A673 (cell line): ENCODE measurements around the gene MVB12A. TPM values are rescaled to one million over a fixed set of nuclear protein-coding genes. Genes with fewer than 3 reads are reported as not detected.
A peak's percentile ranks its signal among the peaks of the same experiment; 100 is the strongest.

Source experiments
- BruUV-seq: library from RNA; stranded (reverse); fragments of 400-500 nt; replicated peaks from 2 replicates; lab custom pipeline; 2021; lab: Mats Ljungman, UMichigan
- CTCF ChIA-PET: fragments of 300-600 bp; sonication (Branson Sonifier 250); formaldehyde crosslinking; loops from one replicate; lab custom pipeline; 2022; ENCODE audit warnings: antibody characterized with exemption; lab: Charles Lee
- POLR2A ChIA-PET: fragments of 300-600 bp; sonication (Branson Sonifier 250); formaldehyde crosslinking; loops from one replicate; lab custom pipeline; 2022; ENCODE audit warnings: antibody characterized with exemption; ENCODE audit not compliant: low non-redundant PET; lab: Charles Lee
- DNase-seq: peaks from one replicate; pipeline ENCODE4 v3.0.0-alpha.2; 2015; ENCODE audit warnings: low spot score
- H3K27ac ChIP-seq: fragments of 200-600 bp; sonication (generic); 2 replicates; pipeline ENCODE4 v1.5.1; 2016; ENCODE audit warnings: mixed run types, low read depth, mild to moderate bottlenecking, mixed read lengths, antibody characterized with exemption, low read length; ENCODE audit not compliant: poor library complexity, severe bottlenecking
- H3K27me3 ChIP-seq: fragments of 200-600 bp; sonication (generic); replicated peaks from 2 replicates; pipeline ENCODE4 v1.6.1; 2017; ENCODE audit warnings: mixed run types, low read depth, mild to moderate bottlenecking, mixed read lengths, antibody characterized with exemption, low read length; ENCODE audit not compliant: insufficient read depth, poor library complexity
- H3K36me3 ChIP-seq: fragments of 200-600 bp; sonication (generic); 2 replicates; pipeline ENCODE4 v1.6.1; 2016; ENCODE audit warnings: mixed run types, mild to moderate bottlenecking, mixed read lengths, antibody characterized with exemption, low read length; ENCODE audit not compliant: insufficient read depth, poor library complexity, severe bottlenecking
- H3K4me1 ChIP-seq: fragments of 200-600 bp; sonication (generic); 2 replicates; pipeline ENCODE4 v1.6.1; 2017; ENCODE audit warnings: mixed run types, mild to moderate bottlenecking, mixed read lengths, antibody characterized with exemption, low read length; ENCODE audit not compliant: insufficient read depth, poor library complexity, severe bottlenecking
- H3K4me3 ChIP-seq: fragments of 200-600 bp; sonication (generic); 2 replicates; pipeline ENCODE4 v1.5.1; 2016; ENCODE audit warnings: low read depth, mixed run types, mild to moderate bottlenecking, mixed read lengths, low read length; ENCODE audit not compliant: poor library complexity, severe bottlenecking
- H3K9me3 ChIP-seq: fragments of 200-600 bp; sonication (generic); 2 replicates; pipeline ENCODE4 v1.6.1; 2016; ENCODE audit warnings: mixed run types, low read depth, mild to moderate bottlenecking, mixed read lengths, antibody characterized with exemption, low read length; ENCODE audit not compliant: poor library complexity, severe bottlenecking
- EZH2 ChIP-seq: fragments of 200-600 bp; sonication (generic); IDR thresholded peaks from 2 replicates; pipeline ENCODE4 v1.6.1; 2017; ENCODE audit warnings: borderline replicate concordance, low read depth, mild to moderate bottlenecking, mixed read lengths, antibody characterized with exemption, low read length; ENCODE audit not compliant: poor library complexity, severe bottlenecking
- intact Hi-C: fragments of 100-400 bp; cut with micrococcal nuclease; formaldehyde crosslinking; loops from one replicate; pipeline ENCODE4 v1.10.0; 2022; ENCODE audit not compliant: unreplicated experiment
- total RNA-seq: library from RNA; stranded (reverse); gene quantifications from 2 replicates; pipeline ENCODE4 v1.2.3, GENCODE V29; 2021
- TF ChIP-seq, protein P1 (sequence below): fragments of 300-800, 200-600 bp; sonication (generic); conservative IDR thresholded peaks from 2 replicates; pipeline ENCODE4 v1.5.1; 2017; ENCODE audit warnings: low read depth, mild to moderate bottlenecking, antibody characterized with exemption, low read length, moderate library complexity, mixed read lengths

The MVB12A gene
- total RNA-seq, 1 experiment from 2014 or later, result 39.5 TPM

DNA sequence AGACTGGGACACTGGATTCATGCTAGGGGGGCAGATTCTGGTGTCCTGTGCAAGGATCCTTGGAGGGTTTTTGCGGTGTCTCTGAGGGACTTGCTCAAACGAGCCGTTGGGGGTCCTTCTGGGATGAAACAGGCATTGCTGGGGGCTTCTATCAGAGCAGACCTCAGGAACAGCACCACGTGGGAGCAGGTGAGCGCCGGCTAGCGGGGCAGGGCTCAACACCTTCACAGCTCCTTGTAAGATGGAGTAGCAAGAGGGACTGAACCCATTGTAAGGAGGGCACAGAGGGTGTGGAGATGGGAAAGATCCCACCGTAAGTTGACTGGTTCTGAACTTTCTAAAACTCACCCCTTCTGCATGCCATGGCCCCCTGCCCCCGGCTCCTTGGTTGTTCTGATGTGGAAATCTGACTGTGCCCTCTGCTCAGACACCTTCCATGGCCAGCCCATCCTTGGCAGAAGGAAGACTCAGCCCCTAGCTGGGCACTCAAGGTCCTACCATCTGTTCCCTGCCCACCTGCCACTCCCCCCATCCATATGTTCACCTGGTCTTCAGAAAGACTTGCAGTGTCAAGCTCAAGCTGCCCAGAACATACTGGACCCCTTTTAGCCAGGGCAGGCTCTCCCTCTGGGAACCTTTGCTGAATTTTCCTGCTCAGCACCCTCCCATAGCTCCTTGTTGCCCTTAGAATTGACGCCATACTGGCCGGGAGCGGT lies 51.7 kb downstream of the MVB12A start:
- no peak overlapping the region for H3K27ac ChIP-seq
- CTCF ChIA-PET, result interaction anchor here (0.6 kb wide), 2 partner anchors 134 to 295 kb away, joined by 3 to 7 read pairs; no protein-coding TSS in a partner anchor
- H3K4me1 ChIP-seq, result peaks cover 4% of the 10 kb centered on the region
- DNase-seq, result no peak
- intact Hi-C loops, result no loop called here
- TF ChIP-seq, protein P1, sequence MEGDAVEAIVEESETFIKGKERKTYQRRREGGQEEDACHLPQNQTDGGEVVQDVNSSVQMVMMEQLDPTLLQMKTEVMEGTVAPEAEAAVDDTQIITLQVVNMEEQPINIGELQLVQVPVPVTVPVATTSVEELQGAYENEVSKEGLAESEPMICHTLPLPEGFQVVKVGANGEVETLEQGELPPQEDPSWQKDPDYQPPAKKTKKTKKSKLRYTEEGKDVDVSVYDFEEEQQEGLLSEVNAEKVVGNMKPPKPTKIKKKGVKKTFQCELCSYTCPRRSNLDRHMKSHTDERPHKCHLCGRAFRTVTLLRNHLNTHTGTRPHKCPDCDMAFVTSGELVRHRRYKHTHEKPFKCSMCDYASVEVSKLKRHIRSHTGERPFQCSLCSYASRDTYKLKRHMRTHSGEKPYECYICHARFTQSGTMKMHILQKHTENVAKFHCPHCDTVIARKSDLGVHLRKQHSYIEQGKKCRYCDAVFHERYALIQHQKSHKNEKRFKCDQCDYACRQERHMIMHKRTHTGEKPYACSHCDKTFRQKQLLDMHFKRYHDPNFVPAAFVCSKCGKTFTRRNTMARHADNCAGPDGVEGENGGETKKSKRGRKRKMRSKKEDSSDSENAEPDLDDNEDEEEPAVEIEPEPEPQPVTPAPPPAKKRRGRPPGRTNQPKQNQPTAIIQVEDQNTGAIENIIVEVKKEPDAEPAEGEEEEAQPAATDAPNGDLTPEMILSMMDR, result no peak
- no peak for TF ChIP-seq EZH2
- POLR2A ChIA-PET, result no interaction called here
- peak overlapping the region; percentile 84 for H3K4me3 ChIP-seq
- H3K27me3 ChIP-seq, result no peaks in the 10 kb centered on the region
- H3K9me3 ChIP-seq, result no peaks in the 10 kb centered on the region
- no TSS peak for BruUV-seq
- H3K36me3 ChIP-seq, result no peaks in the 10 kb centered on the region

DNA sequence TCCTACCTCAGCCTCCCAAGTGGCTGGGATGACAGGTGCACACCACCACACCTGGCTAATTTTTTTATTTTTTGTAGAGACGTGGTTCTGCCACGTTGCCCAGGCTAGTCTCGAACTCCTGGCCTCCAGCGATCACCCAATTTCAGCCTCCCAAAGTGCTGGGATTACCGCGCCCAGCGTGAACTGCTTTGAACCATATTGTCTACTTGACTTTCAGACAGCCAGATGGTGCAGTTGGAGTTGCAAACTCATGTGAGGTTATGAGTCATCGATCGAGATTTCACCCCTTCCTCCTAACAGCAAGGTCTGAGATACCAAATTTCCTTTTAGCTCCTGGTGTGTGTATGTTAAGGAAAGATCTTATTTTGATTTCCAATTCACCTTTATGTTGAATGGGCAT lies 53.2 kb downstream of the MVB12A start:
- Histone ChIP-seq H3K27ac (no peak overlapping the region), H3K4me1 (peaks cover 4% of the 10 kb centered on the region), H3K9me3 (no peaks in the 10 kb centered on the region), H3K27me3 (no peaks in the 10 kb centered on the region), H3K36me3 (no peaks in the 10 kb centered on the region), H3K4me3 (no peak overlapping the region)
- ChIA-PET POLR2A (no interaction called here), CTCF (no interaction called here)
- no peak for DNase-seq
- BruUV-seq, result no TSS peak
- intact Hi-C loops, result no loop called here
- no peak for TF ChIP-seq EZH2
- TF ChIP-seq, protein P1, result no peak

Other genes starting within 250 kb of the MVB12A start
- 32.1 and 33.2 TPM in 2 replicates for gene USE1, start 204.7 kb upstream of the MVB12A start, total RNA-seq
- gene OCEL1, start 193.8 kb upstream of the MVB12A start, total RNA-seq, result 8.2 and 14.8 TPM in 2 replicates
- 26.3 and 32.9 TPM in 2 replicates for gene NR2F6, start 174.1 kb upstream of the MVB12A start, total RNA-seq
- 0.61 TPM in 1 of 2 replicates, not detected in the other for gene USHBP1, start 155.3 kb upstream of the MVB12A start, total RNA-seq
- 136 and 147 TPM in 2 replicates for gene BABAM1, start 152.6 kb upstream of the MVB12A start, total RNA-seq
- 15.8 and 17.5 TPM in 2 replicates for gene ANKLE1, start 138.1 kb upstream of the MVB12A start, total RNA-seq
- 11.0 and 16.8 TPM in 2 replicates for gene ABHD8, start 116.6 kb upstream of the MVB12A start, total RNA-seq
- gene MRPL34, start 114.2 kb upstream of the MVB12A start, total RNA-seq, result 91.8 and 93.1 TPM in 2 replicates
- 67.2 and 68.5 TPM in 2 replicates for gene DDA1, start 110.5 kb upstream of the MVB12A start, total RNA-seq
- gene ANO8, start 85.2 kb upstream of the MVB12A start, total RNA-seq, result 18.6 and 22.1 TPM in 2 replicates
- 51.5 and 53.2 TPM in 2 replicates for gene GTPBP3, start 82.5 kb upstream of the MVB12A start, total RNA-seq
- gene PLVAP, start 42.7 kb upstream of the MVB12A start, total RNA-seq, result 0.24 TPM in 1 of 2 replicates, not detected in the other
- not detected in 2 replicates for gene CCDC194, start 25.9 kb upstream of the MVB12A start, total RNA-seq
- gene BST2, start 14.4 kb upstream of the MVB12A start, total RNA-seq, result 1.3 and 3.6 TPM in 2 replicates
- 0.31 TPM in 1 of 2 replicates, not detected in the other for gene TMEM221, start 28.6 kb downstream of the MVB12A start, total RNA-seq
- gene NXNL1, start 40.9 kb downstream of the MVB12A start, total RNA-seq, result not detected in 2 replicates
- 3.0 and 6.9 TPM in 2 replicates for gene SLC27A1, start 50.5 kb downstream of the MVB12A start, total RNA-seq
- gene PGLS, start 91.6 kb downstream of the MVB12A start, total RNA-seq, result 80.1 and 94.4 TPM in 2 replicates
- gene COLGALT1, start 135.6 kb downstream of the MVB12A start, total RNA-seq, result 91.3 and 93.5 TPM in 2 replicates